Left ventricle myocardium superior (tissue), 1 donor: ENCODE data around the gene SHCBP1L. TPM values are rescaled to one million over a fixed set of nuclear protein-coding genes. Genes with fewer than 3 reads are reported as not detected.

ENCODE experiments used
- ATAC-seq: fragments of 200-7000 bp; cut with Tn5 transposase; one replicate; pipeline ENCODE4 v1.9.1; 2020; ENCODE audit warnings: mild to moderate bottlenecking, moderate library complexity
- DNase-seq: peaks from one replicate; pipeline ENCODE4 v3.0.0-alpha.2; 2020
- intact Hi-C: fragments of 100-400 bp; cut with micrococcal nuclease; formaldehyde crosslinking; loops from one replicate; pipeline ENCODE4 v1.11.0; 2022
- total RNA-seq: library from RNA; stranded (reverse); fragmentation: NEBNext Ultra II Directional; extraction: Animal tissue kit (Norgen Biotek cat#: 25700); gene quantifications from one replicate; pipeline ENCODE4 v1.2.1, GENCODE V29; 2021
- donor health status: DM: no; HTN: yes; CAD: no; lungs with severe emphysema.

Gene SHCBP1L
- total RNA-seq, 1 donor from 2014 or later, result not detected

DNA sequence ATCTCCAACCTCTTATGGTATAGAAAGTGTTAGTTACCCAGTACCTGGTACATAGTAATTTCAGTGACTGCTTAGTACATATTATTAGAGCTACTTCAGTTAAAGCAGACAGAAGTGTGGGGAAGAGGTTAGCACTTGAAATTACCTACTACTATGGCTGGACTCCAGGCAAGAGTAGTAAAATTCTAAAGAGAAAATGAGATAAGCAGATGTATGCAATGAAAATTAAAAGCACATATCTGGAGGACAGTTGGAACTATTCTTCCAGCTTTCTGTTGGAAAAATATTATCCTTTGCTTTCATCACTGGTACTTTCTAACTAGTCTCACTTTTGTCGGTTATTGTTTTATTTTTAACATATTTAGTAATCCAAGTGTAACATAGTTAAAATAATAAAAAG, 90.1 kb downstream of the SHCBP1L start:
- DNase-seq (no peak), ATAC-seq (no peak)
- intact Hi-C loops, result no loop called here

DNA sequence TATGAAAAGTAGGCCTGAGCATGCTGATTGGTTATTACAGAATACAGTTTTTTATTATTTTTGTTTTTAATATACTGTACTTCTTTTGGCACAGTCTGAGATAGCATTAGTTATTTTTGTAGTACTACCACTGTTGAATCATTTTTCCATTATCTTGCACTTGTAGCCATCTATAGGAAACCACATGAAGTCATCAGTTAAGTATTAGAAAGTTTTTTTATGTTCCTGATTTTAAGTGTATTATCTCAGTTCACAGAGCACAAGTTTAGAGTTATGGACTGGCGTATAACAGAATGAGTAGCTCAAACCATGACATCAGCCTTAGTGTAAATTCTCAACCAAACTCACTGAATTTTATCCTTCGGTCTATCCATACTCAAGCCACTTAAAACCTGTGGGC, 91.0 kb downstream of the SHCBP1L start:
- ATAC-seq, result no peak
- no peak for DNase-seq
- intact Hi-C loops, result no loop called here

DNA sequence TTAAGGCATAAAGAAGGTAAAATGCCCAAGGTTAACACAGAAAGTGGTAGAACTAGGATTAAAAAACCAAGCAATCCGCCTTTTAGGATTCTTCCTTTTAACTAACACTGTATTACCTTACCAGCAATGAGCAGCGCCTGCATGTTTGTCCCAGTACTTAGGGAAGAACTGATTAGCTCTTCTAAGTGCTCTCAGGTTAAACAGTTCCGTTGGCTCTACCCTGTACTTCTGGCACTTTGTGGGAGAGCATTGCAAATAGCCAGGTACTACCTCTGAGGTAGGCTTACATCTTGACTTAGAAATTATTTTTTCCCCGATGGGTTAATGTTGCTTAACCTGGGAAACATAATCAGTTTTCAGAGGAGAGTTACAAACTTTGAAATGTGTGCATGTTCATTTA, 92.3 kb downstream of the SHCBP1L start:
- DNase-seq, result no peak
- intact Hi-C loops, result no loop called here
- no peak for ATAC-seq

DNA sequence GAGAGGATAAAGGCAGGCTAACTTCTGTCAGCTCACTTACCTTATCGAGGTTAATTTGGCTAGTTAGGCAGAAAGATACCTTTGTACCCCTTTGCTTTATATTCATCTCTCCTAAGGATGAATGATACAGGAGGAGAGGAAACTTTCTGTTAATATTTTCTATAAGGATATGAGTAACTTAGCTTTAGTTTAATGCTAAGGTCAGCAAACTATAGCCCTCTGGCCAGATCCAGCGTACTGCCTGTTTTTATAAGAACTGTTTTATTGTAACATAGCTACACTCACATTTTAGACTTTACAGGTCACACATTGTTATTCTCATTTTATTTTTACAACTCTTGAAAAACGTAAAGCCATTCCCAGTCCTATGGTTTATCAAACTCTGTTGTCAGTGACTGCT, 95.8 kb downstream of the SHCBP1L start:
- intact Hi-C loops, result no loop called here
- DNase-seq (no peak), ATAC-seq (no peak)

DNA sequence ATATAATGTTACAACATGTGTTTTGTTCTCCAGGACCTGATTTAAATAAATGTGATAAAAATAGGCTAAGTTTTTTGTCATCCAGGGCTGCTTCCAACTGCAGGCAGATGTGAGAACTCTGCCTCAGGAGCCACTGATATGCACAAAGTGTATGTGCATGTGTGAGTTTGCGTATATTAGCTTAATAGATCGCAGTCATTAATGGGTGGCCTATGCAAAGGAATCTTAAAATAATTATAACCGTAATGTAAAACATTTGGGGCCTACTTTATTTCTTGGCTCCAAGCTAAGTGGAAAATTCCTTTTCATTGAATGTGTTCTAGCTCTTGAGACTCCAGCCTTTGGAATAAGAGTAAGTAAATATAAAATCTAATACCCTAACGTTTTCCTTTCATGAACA, 97.1 kb downstream of the SHCBP1L start:
- DNase-seq, result no peak
- no peak for ATAC-seq
- intact Hi-C loops, result no loop called here

DNA sequence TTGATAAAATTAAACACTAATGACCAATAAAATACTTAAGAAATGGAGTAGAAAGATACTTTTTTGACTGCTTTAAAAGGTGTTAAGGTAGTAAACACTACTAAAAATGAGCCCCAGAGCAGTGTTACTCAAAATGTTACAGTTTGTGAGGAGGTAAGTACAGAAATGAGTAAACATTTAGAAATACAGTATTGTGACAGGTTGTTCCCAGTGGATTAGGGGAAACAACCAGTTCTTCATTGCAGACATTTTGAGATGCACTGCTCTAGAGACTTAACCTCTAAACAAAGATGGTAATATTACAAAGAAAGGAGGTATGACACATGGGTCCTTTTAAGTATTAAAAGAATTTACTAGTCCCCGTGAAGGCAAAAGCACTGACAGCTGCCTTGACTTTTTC, 101.1 kb downstream of the SHCBP1L start:
- DNase-seq (no peak), ATAC-seq (no peak)
- intact Hi-C loops, result no loop called here

DNA sequence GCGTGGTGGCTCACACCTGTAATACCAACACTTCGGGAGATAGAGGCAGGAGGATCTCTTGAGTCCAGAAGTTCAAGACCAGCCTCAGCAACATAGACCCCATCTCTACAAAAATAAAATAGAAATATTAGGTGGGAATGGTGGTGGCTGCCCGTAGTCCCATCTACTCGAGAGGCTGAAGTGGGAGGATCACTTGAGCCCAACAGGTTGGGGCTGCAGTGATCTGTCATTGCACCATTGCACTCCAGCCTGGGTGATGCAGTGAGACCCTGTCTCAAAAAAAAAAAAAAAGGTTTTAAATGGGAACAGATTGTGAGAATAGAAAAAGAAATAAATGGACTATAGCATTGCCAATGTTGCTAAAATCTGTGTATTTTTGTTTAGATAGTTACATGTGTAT, 102.6 kb downstream of the SHCBP1L start:
- ATAC-seq, result no peak

More for the DNA sequence above, 102.6 kb downstream of the SHCBP1L start:
- no peak for DNase-seq
- intact Hi-C loops, result no loop called here

Other genes starting within 250 kb of the SHCBP1L start
- gene NPL, start 163.4 kb downstream of the SHCBP1L start, total RNA-seq, result 3.9 TPM
- 65.2 TPM for gene DHX9, start 113.8 kb downstream of the SHCBP1L start, total RNA-seq
- 98.7 TPM for gene LAMC1, start 70.3 kb upstream of the SHCBP1L start, total RNA-seq
- 3.7 TPM for gene LAMC2, start 233.1 kb upstream of the SHCBP1L start, total RNA-seq